ENCODE measurements around the gene ANGPTL2. TPM values are rescaled to one million over a fixed set of nuclear protein-coding genes. Genes with fewer than 3 reads are reported as not detected.

ANGPTL2 gene
- total RNA-seq, 1 experiment from 2014 or later: 5.1 TPM

DNA sequence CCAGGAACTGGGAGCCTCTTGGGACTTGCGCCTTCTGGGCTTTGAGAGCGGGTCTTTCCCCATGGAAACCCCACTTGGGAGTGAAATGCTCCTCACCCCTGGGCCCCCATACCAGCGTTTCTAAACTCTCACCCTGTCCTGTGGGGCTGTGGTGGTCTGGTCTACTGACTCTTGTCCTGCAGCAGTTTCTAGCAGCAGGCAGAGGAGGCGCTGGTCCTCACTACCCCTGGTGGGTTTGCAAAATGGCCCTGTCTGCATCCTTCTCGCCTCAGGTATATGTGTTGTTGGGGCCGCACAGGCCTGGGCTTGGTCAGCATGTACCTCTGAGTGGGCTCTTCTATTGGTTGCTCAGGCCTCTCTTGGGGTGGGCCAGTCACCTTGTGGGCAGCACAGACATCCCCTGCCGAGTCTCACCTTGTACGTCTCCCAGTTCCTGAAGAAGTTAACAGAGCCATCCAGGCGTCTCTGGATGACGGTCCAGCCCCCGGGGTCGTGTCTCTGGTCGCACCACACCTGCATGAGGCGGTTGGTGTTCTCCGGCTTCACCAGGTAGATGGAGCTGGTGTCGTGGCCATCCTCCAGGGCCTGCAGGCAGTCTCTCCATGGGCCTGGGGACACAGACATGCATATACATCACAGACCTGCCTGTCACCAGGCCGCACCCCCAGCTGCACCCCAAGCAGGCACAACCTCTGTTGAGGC lies 29.0 kb downstream of the ANGPTL2 start:
- Mint-ChIP-seq H3K9me3 (no peaks in the 10 kb centered on the region), H3K36me3 (ENCODE audit: insufficient read depth in 1 of 3, low read depth in 3 of 3) (no peaks in the 10 kb centered on the region; a peak in 2 of 7 replicates), H3K27ac (no peak overlapping the region), H3K27me3 (ENCODE audit: low read depth) (no peaks in the 10 kb centered on the region), H3K4me3 (no peak overlapping the region), H3K4me1 (peaks cover 0 to 4% of the 10 kb centered on the region in 2 experiments; a peak in 2 of 4 replicates)
- Histone ChIP-seq H3K56ac (ENCODE audit: insufficient read length, low read depth, low read length) (no peak overlapping the region), H3K4me1 (ENCODE audit: insufficient read depth, low read length) (no peaks in the 10 kb centered on the region), H4K91ac (ENCODE audit: insufficient read length, low read depth, low read length) (no peak overlapping the region), H3K4me2 (ENCODE audit: insufficient read depth, insufficient read length, low read length) (no peak overlapping the region), H3K9me3 (ENCODE audit: control insufficient read depth, low read depth, low read length) (no peaks in the 10 kb centered on the region), H2BK15ac (ENCODE audit: low read depth, low read length) (no peak overlapping the region), H3K14ac (ENCODE audit: insufficient read depth, low read length) (no peak overlapping the region), H4K20me1 (ENCODE audit: control insufficient read depth, insufficient read depth, insufficient read length) (no peaks in the 10 kb centered on the region), H3K79me2 (ENCODE audit: insufficient read depth, low read length) (no peaks in the 10 kb centered on the region), H2AK5ac (ENCODE audit: insufficient read length, low read length) (no peak overlapping the region), H2AFZ (ENCODE audit: low read length) (no peak overlapping the region), H3T11ph (ENCODE audit: low read length) (no peak overlapping the region), H4K5ac (ENCODE audit: insufficient read length, low read depth, low read length) (no peak overlapping the region), H2BK5ac (ENCODE audit: insufficient read length, low read length) (no peak overlapping the region), H3K23me2 (ENCODE audit: insufficient read length, low read depth, low read length, poor library complexity, severe bottlenecking) (no peaks in the 10 kb centered on the region), H3K27me3 (ENCODE audit: insufficient read depth, low read length) (no peaks in the 10 kb centered on the region), H3K18ac (ENCODE audit: insufficient read length, low read depth, low read length) (no peak overlapping the region), H2BK12ac (ENCODE audit: insufficient read length, low read depth, low read length) (no peak overlapping the region), H3K23ac (ENCODE audit: insufficient read length, low read depth, low read length) (no peak overlapping the region), H3K9ac (ENCODE audit: extremely low read depth, insufficient read length, low read length) (no peak overlapping the region), H3K4ac (ENCODE audit: low read depth, low read length) (no peak overlapping the region), H3K79me1 (ENCODE audit: insufficient read depth, low read depth, low read length, poor library complexity, severe bottlenecking) (no peaks in the 10 kb centered on the region), H4K8ac (replicated peaks; ENCODE audit: insufficient read length, low read depth, low read length) (no peak overlapping the region), H2BK20ac (ENCODE audit: low read depth, low read length, poor library complexity, severe bottlenecking) (no peak overlapping the region), H3K27ac (ENCODE audit: insufficient read length, low read depth, low read length) (no peak overlapping the region), H2BK120ac (ENCODE audit: low read depth, low read length, poor library complexity, severe bottlenecking) (no peak overlapping the region)
- DNase-seq: no peak
- TF ChIP-seq, protein P1, sequence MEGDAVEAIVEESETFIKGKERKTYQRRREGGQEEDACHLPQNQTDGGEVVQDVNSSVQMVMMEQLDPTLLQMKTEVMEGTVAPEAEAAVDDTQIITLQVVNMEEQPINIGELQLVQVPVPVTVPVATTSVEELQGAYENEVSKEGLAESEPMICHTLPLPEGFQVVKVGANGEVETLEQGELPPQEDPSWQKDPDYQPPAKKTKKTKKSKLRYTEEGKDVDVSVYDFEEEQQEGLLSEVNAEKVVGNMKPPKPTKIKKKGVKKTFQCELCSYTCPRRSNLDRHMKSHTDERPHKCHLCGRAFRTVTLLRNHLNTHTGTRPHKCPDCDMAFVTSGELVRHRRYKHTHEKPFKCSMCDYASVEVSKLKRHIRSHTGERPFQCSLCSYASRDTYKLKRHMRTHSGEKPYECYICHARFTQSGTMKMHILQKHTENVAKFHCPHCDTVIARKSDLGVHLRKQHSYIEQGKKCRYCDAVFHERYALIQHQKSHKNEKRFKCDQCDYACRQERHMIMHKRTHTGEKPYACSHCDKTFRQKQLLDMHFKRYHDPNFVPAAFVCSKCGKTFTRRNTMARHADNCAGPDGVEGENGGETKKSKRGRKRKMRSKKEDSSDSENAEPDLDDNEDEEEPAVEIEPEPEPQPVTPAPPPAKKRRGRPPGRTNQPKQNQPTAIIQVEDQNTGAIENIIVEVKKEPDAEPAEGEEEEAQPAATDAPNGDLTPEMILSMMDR (conservative IDR thresholded peaks at IDR 0.05): peak; percentile 32; the same call in 2 of the 3 replicates
- WGBS (ENCODE audit: extremely low coverage, insufficient read length, low lambda C conversion rate): no CpG with 5 or more reads among the region's 17 CpGs
